Smooth muscle cell (in vitro differentiated cells): ENCODE data around the gene CEP68. TPM values are rescaled to one million over a fixed set of nuclear protein-coding genes. Genes with fewer than 3 reads are reported as not detected.
"Not testable (repeated sequence)": the region's sequence is repeated elsewhere in the genome, so short reads cannot be mapped to it uniquely, and the experiment has no call there.

Experiments used
- DNase-seq: peaks from one replicate; lab custom pipeline; 2025; ENCODE audit not compliant: unreplicated experiment; lab: John Stamatoyannopoulos, UW
- H2AFZ ChIP-seq: fragments of 200-600 bp; sonication (generic); 2 replicates; pipeline ENCODE4 v1.6.0; 2016; ENCODE audit warnings: antibody characterized with exemption, low read depth, mild to moderate bottlenecking
- H3F3A ChIP-seq: fragments of 200-600 bp; sonication (generic); 2 replicates; pipeline ENCODE4 v1.6.0; 2017; ENCODE audit warnings: antibody characterized with exemption, low read depth
- H3K27ac ChIP-seq: fragments of 200-600 bp; sonication (generic); 2 replicates; pipeline ENCODE4 v1.5.1; 2016; ENCODE audit warnings: low read depth, mild to moderate bottlenecking
- H3K27me3 ChIP-seq: fragments of 200-600 bp; sonication (generic); 2 replicates; pipeline ENCODE4 v1.6.1; 2016; ENCODE audit warnings: low read depth, mild to moderate bottlenecking
- H3K36me3 ChIP-seq: fragments of 200-600 bp; sonication (generic); 2 replicates; pipeline ENCODE4 v1.5.1; 2016; ENCODE audit warnings: low read depth
- H3K4me1 ChIP-seq: fragments of 200-600 bp; sonication (generic); 2 replicates; pipeline ENCODE4 v1.5.1; 2016; ENCODE audit warnings: low read depth
- H3K4me2 ChIP-seq: fragments of 200-600 bp; sonication (generic); 2 replicates; pipeline ENCODE4 v1.6.0; 2016; ENCODE audit warnings: mild to moderate bottlenecking
- H3K4me3 ChIP-seq: fragments of 200-600 bp; sonication (generic); 2 replicates; pipeline ENCODE4 v1.5.1; 2016; ENCODE audit warnings: mild to moderate bottlenecking
- H3K79me2 ChIP-seq: fragments of 200-600 bp; sonication (generic); 2 replicates; pipeline ENCODE4 v1.6.0; 2016; ENCODE audit warnings: low read depth, mild to moderate bottlenecking
- H3K9ac ChIP-seq: fragments of 200-600 bp; sonication (generic); 2 replicates; pipeline ENCODE4 v1.6.0; 2016; ENCODE audit warnings: low read depth
- H3K9me3 ChIP-seq: fragments of 200-600 bp; sonication (generic); replicated peaks from 2 replicates; pipeline ENCODE4 v1.5.1; 2016; ENCODE audit warnings: low read depth
- H4K20me1 ChIP-seq: fragments of 200-600 bp; sonication (generic); 2 replicates; pipeline ENCODE4 v1.6.0; 2016; ENCODE audit warnings: low read depth
- CTCF ChIP-seq: fragments of 200-600 bp; sonication (generic); IDR thresholded peaks from 2 replicates; pipeline ENCODE4 v1.5.1; 2017; ENCODE audit warnings: borderline replicate concordance, mild to moderate bottlenecking, antibody characterized with exemption; ENCODE audit not compliant: insufficient read depth, poor library complexity, severe bottlenecking
- WGBS: methylation state at CpG from one replicate; pipeline ENCODE4 v1.1.7; 2016; ENCODE audit warnings: low lambda C conversion rate; 5-methylcytosine and 5-hydroxymethylcytosine counted together
- polyA plus RNA-seq: library from polyadenylated mRNA; unstranded; fragments of >200 nt; fragmentation: Nextera tagmentation; extraction: Ambion mirVana; gene quantifications from 2 replicates; pipeline ENCODE4 v1.2.1, GENCODE V29; 2016
- total RNA-seq: library from RNA; depleted of rRNA; stranded (reverse); fragments of >200 nt; gene quantifications from 2 replicates; pipeline ENCODE4 v1.2.3, GENCODE V29; 2014

Gene CEP68
- total and polyA plus RNA-seq, 2 experiments from 2014 or later = 3.2 to 12.8 TPM

GRCh38 chr2:65032019-65032975, 23.9 kb upstream of the CEP68 start:
- no peaks in the 10 kb centered on the region for H3K36me3 ChIP-seq
- 80% methylated on average over 13 of the region's 13 CpGs for WGBS
- H3K27me3 ChIP-seq = no peaks in the 10 kb centered on the region
- no peak overlapping the region for H3K4me3 ChIP-seq
- no peaks in the 10 kb centered on the region for H4K20me1 ChIP-seq
- no peak overlapping the region for H3K4me2 ChIP-seq
- H3K79me2 ChIP-seq = no peaks in the 10 kb centered on the region
- TF ChIP-seq CTCF = no peak
- H3K9ac ChIP-seq = no peak overlapping the region
- H3K4me1 ChIP-seq = peaks cover 6% of the 10 kb centered on the region
- H3K27ac ChIP-seq = no peak overlapping the region
- no peak overlapping the region for H2AFZ ChIP-seq
- DNase-seq = no peak
- no peaks in the 10 kb centered on the region for H3F3A ChIP-seq
- H3K9me3 ChIP-seq = no peaks in the 10 kb centered on the region

GRCh38 chr2:65033178-65033577, 23.0 kb upstream of the CEP68 start:
- Histone ChIP-seq H3K79me2 (no peaks in the 10 kb centered on the region), H3K27ac (no peak overlapping the region), H3K9me3 (no peaks in the 10 kb centered on the region), H3K27me3 (no peaks in the 10 kb centered on the region), H3K4me3 (no peak overlapping the region), H3K36me3 (no peaks in the 10 kb centered on the region), H2AFZ (no peak overlapping the region), H4K20me1 (no peaks in the 10 kb centered on the region), H3K4me1 (peaks cover 6% of the 10 kb centered on the region), H3F3A (no peaks in the 10 kb centered on the region), H3K4me2 (no peak overlapping the region), H3K9ac (no peak overlapping the region)
- WGBS = 94% methylated on average over 4 of the region's 4 CpGs
- TF ChIP-seq CTCF = no peak
- DNase-seq = no peak

GRCh38 chr2:65033667-65034066, 22.5 kb upstream of the CEP68 start:
- not testable (repeated sequence) for H3K27me3 ChIP-seq, H3K9me3 ChIP-seq, H2AFZ ChIP-seq, H3K9ac ChIP-seq, H3K79me2 ChIP-seq, H3F3A ChIP-seq, H3K4me1 ChIP-seq, H3K27ac ChIP-seq, DNase-seq, H4K20me1 ChIP-seq, H3K4me3 ChIP-seq, H3K4me2 ChIP-seq, H3K36me3 ChIP-seq
- WGBS = 96% methylated on average over 4 of the region's 4 CpGs

GRCh38 chr2:65035351-65035943, 20.8 kb upstream of the CEP68 start:
- Histone ChIP-seq H2AFZ (no peak overlapping the region), H3K36me3 (no peaks in the 10 kb centered on the region), H3K4me3 (no peak overlapping the region), H3K4me1 (peaks cover 6% of the 10 kb centered on the region), H3K9ac (no peak overlapping the region), H3K27me3 (no peaks in the 10 kb centered on the region), H3F3A (no peaks in the 10 kb centered on the region), H3K79me2 (no peaks in the 10 kb centered on the region), H3K27ac (no peak overlapping the region), H4K20me1 (no peaks in the 10 kb centered on the region), H3K9me3 (no peaks in the 10 kb centered on the region), H3K4me2 (no peak overlapping the region)
- 87% methylated on average over 6 of the region's 6 CpGs for WGBS
- DNase-seq = no peak
- no peak for TF ChIP-seq CTCF
